GM23338 (cell line): ENCODE data around the gene TYW1B. TPM values are rescaled to one million over a fixed set of nuclear protein-coding genes. Genes with fewer than 3 reads are reported as not detected.
"Not testable (repeated sequence)": the region's sequence is repeated elsewhere in the genome, so short reads cannot be mapped to it uniquely, and the experiment has no call there.

Experiments
- ATAC-seq: fragments of 200-7000 bp; cut with Tn5 transposase; 3 replicates; pipeline ENCODE4 v1.9.1; 2020
- DNase-seq: peaks from one replicate; pipeline ENCODE4 v3.0.0-alpha.2; 2015; ENCODE audit warnings: low spot score
- H2AFZ ChIP-seq: fragments of 200-600 bp; sonication (generic); 2 replicates; pipeline ENCODE4 v1.8.0; 2016; ENCODE audit warnings: antibody characterized with exemption, mild to moderate bottlenecking, moderate library complexity
- H3F3A ChIP-seq: fragments of 200-600 bp; sonication (generic); replicated peaks from 2 replicates; pipeline ENCODE4 v1.8.0; 2017; ENCODE audit warnings: antibody characterized with exemption, mixed run types, low read depth
- H3K27ac ChIP-seq: fragments of 200-600 bp; sonication (generic); 2 replicates; pipeline ENCODE4 v1.6.1; 2016; ENCODE audit warnings: low read depth
- H3K27me3 ChIP-seq: fragments of 200-600 bp; sonication (generic); 2 replicates; pipeline ENCODE4 v1.8.0; 2016; ENCODE audit warnings: mild to moderate bottlenecking, mixed run types, moderate library complexity; ENCODE audit not compliant: insufficient read depth
- H3K36me3 ChIP-seq: fragments of 200-600 bp; sonication (generic); 2 replicates; pipeline ENCODE4 v1.8.0; 2016; ENCODE audit warnings: mild to moderate bottlenecking; ENCODE audit not compliant: insufficient read depth
- H3K4me1 ChIP-seq: fragments of 200-600 bp; sonication (generic); 2 replicates; pipeline ENCODE4 v1.8.0; 2016; ENCODE audit warnings: mild to moderate bottlenecking, moderate library complexity; ENCODE audit not compliant: insufficient read depth
- H3K4me2 ChIP-seq: fragments of 200-600 bp; sonication (generic); 2 replicates; pipeline ENCODE4 v1.7.1; 2017; ENCODE audit warnings: mixed run types
- H3K4me3 ChIP-seq: fragments of 200-600 bp; sonication (generic); 2 replicates; pipeline ENCODE4 v1.6.1; 2016; ENCODE audit warnings: mixed run types
- H3K79me2 ChIP-seq: fragments of 200-600 bp; sonication (generic); replicated peaks from 2 replicates; pipeline ENCODE4 v1.8.0; 2017; ENCODE audit warnings: mild to moderate bottlenecking; ENCODE audit not compliant: insufficient read depth
- H3K9me2 ChIP-seq: fragments of 200-600 bp; sonication (generic); 2 replicates; pipeline ENCODE4 v1.8.0; 2017; ENCODE audit not compliant: insufficient read depth
- H4K20me1 ChIP-seq: fragments of 200-600 bp; sonication (generic); replicated peaks from 2 replicates; pipeline ENCODE4 v1.8.0; 2017; ENCODE audit warnings: mild to moderate bottlenecking; ENCODE audit not compliant: insufficient read depth
- H3K27ac Mint-ChIP-seq: 2 replicates; pipeline ENCODE4 v1.8.0; 2020; ENCODE audit warnings: inconsistent platforms, mild to moderate bottlenecking, moderate library complexity, mixed read lengths
- H3K27me3 Mint-ChIP-seq: 3 replicates; pipeline ENCODE4 v1.8.0; 2022; ENCODE audit warnings: low read depth, mild to moderate bottlenecking, moderate library complexity, mixed read lengths, inconsistent platforms; ENCODE audit not compliant: insufficient read depth, poor library complexity
- H3K36me3 Mint-ChIP-seq: 3 replicates; pipeline ENCODE4 v1.8.0; 2021; ENCODE audit warnings: low read depth, mild to moderate bottlenecking, inconsistent platforms, moderate library complexity, mixed read lengths
- H3K4me1 Mint-ChIP-seq: 3 replicates; pipeline ENCODE4 v1.8.0; 2020; ENCODE audit warnings: mild to moderate bottlenecking, inconsistent platforms, mixed read lengths
- H3K4me3 Mint-ChIP-seq: 3 replicates; pipeline ENCODE4 v1.8.0; 2021; ENCODE audit warnings: moderate library complexity, mild to moderate bottlenecking, inconsistent platforms, mixed read lengths
- H3K9me3 Mint-ChIP-seq: 3 replicates; pipeline ENCODE4 v1.8.0; 2020; ENCODE audit warnings: moderate library complexity, mild to moderate bottlenecking, inconsistent platforms, mixed read lengths
- CREB1 ChIP-seq: fragments of 250-450 bp; sonication (Bioruptor Pico); IDR thresholded peaks from 2 replicates; pipeline ENCODE4 v1.5.0; 2020; ENCODE audit warnings: low read depth, mild to moderate bottlenecking, moderate library complexity
- EZH2 ChIP-seq: fragments of 200-600 bp; sonication (generic); IDR thresholded peaks from one replicate; pipeline ENCODE4 v1.8.0; 2017; ENCODE audit warnings: antibody characterized with exemption, mild to moderate bottlenecking, low read depth; ENCODE audit not compliant: unreplicated experiment
- EZH2phosphoT487 ChIP-seq: fragments of 200-600 bp; sonication (generic); IDR thresholded peaks from one replicate; pipeline ENCODE4 v1.8.1; 2018; ENCODE audit warnings: antibody characterized with exemption; ENCODE audit not compliant: unreplicated experiment
- STAT1 ChIP-seq: IDR thresholded peaks from one replicate; pipeline ENCODE4 v1.6.1; 2016; ENCODE audit warnings: antibody characterized with exemption; ENCODE audit not compliant: unreplicated experiment
- ZNF331 ChIP-seq: fragments of 250-450 bp; sonication (Bioruptor Pico); IDR thresholded peaks from 2 replicates; pipeline ENCODE4 v1.5.0; 2020; ENCODE audit warnings: low read depth, mild to moderate bottlenecking, moderate library complexity
- polyA plus RNA-seq: library from polyadenylated mRNA; unstranded; fragments of >200 nt; fragmentation: Nextera tagmentation; extraction: Ambion mirVana; gene quantifications from 2 replicates; pipeline ENCODE4 v1.2.1, GENCODE V29; 2016
- total RNA-seq: library from RNA; depleted of rRNA; stranded (reverse); fragments of >200 nt; shearing (Covaris generic); gene quantifications from 2 replicates; pipeline ENCODE4 v1.2.3, GENCODE V29; 2014
- TF ChIP-seq, protein P1 (sequence below): IDR thresholded peaks from 2 replicates; pipeline ENCODE4 v1.6.1; 2016; ENCODE audit warnings: antibody characterized with exemption

The TYW1B gene
- total and polyA plus RNA-seq, 2 experiments from 2014 or later: 2.8 to 5.6 TPM

DNA sequence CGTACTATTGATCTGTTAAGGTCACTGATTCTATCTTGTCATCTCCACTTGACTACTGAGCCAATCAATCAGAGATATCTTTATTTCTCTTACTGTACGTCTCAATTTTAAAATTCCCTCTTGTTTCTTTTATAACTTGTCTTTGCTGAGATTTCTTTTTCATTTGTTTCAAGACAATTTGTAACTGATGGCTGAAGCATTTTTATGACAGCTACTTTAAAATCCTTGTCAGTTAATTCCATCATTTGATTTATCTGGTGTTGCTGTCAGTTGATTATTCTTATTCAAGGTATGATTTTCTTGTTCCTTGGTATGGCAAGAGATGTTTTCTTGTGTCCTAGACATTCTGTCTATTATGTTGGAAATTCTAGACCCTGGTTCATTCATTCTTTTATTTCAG is 76.6 kb downstream of the TYW1B start (continued):
- TF ChIP-seq ZNF331 (CRISPR knock-in tag) (no peak), EZH2 (no peak), EZH2phosphoT487 (no peak), CREB1 (CRISPR knock-in tag) (no peak), STAT1 (no peak)
- TF ChIP-seq, protein P1, sequence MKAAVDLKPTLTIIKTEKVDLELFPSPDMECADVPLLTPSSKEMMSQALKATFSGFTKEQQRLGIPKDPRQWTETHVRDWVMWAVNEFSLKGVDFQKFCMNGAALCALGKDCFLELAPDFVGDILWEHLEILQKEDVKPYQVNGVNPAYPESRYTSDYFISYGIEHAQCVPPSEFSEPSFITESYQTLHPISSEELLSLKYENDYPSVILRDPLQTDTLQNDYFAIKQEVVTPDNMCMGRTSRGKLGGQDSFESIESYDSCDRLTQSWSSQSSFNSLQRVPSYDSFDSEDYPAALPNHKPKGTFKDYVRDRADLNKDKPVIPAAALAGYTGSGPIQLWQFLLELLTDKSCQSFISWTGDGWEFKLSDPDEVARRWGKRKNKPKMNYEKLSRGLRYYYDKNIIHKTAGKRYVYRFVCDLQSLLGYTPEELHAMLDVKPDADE: no peak

DNA sequence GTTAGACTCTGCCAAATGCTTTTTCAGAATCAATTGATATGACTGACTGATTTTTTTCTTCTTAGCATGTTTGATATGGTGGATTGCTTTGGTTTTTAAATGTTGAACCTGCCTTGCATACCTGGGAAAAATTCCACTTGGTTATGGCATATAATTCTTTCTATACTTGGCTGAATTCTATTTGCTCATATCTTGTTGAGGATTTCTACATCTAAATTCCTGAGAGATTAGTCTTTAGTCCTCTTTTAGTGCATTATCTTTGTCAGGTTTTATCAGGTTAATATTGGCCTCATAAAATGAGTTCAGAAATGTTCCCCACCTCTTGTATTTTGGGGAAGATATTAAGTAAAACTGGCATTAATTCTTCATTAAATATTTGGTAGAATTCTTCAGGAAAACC is 79.4 kb downstream of the TYW1B start:
- not testable (repeated sequence) for H3K4me3 ChIP-seq, H3K4me3 Mint-ChIP-seq, H3K27me3 Mint-ChIP-seq, H2AFZ ChIP-seq, H3K27ac ChIP-seq, ATAC-seq, H3K27me3 ChIP-seq, H3K9me2 ChIP-seq, H3F3A ChIP-seq, H3K79me2 ChIP-seq, H3K9me3 Mint-ChIP-seq, H3K27ac Mint-ChIP-seq, H3K36me3 ChIP-seq, DNase-seq, H3K4me1 Mint-ChIP-seq, H3K4me2 ChIP-seq, H4K20me1 ChIP-seq, H3K4me1 ChIP-seq
- peaks cover 12% of the 10 kb centered on the region for H3K36me3 Mint-ChIP-seq

DNA sequence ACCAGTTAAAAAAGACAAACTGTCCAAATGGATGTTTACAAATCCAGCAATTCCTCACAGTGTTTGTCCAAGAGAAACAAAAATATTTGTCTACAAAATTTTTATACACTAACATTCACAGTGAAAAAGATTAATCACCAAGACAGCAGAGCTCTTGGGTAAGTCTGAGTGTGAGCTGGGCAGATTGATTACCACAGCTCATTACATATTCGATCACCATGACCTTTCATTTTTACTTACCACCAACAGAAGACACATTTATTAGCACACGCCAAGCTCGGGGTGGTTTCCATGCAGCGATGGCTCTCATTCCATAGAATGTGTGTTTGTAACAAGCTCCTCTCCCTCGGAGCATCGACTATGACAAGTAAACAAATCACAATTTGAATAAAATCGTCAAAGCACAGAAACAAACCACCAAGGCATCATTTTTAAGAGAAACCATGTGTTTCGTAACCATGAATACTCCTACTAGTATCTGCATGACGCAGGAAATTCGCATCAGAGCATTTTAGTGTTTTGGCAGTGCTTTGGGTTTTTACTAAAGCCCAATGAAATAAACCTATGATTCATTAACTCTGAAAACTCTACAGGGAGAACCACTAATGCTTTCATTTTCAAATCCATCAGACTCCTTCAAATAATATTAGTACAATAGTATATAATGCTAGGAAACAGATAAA is 83.6 kb downstream of the TYW1B start:
- peaks cover 42% of the 10 kb centered on the region for H3K36me3 Mint-ChIP-seq
- not testable (repeated sequence) for H3K79me2 ChIP-seq, H2AFZ ChIP-seq, H3K4me3 Mint-ChIP-seq, DNase-seq, H3K4me1 ChIP-seq, H3K9me2 ChIP-seq, H3K4me1 Mint-ChIP-seq, ATAC-seq, H4K20me1 ChIP-seq, H3F3A ChIP-seq, H3K27me3 ChIP-seq, H3K36me3 ChIP-seq, H3K27me3 Mint-ChIP-seq, H3K4me2 ChIP-seq, H3K4me3 ChIP-seq, H3K27ac Mint-ChIP-seq, H3K27ac ChIP-seq
- peaks cover 17% of the 10 kb centered on the region for H3K9me3 Mint-ChIP-seq

DNA sequence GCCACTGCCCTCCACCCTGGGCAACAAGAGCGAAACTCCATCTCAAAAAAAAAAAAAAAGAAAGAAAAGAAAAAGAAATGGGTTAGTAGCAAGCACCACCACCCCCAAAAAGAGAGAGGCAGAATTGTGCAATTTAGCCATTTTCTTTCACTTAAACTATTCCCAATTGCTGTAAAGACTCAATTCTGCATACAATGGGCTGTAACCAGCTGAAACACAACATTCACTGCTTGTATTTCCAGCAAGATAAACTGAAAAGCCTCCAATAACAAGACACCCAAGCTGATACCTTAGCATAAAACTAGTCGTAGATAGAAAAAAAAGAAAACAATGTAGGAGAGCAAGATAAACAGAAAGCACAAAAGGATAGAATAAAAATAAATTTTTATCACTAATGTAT is 84.2 kb downstream of the TYW1B start:
- H3K79me2 ChIP-seq, ATAC-seq, H3K27ac ChIP-seq, H3K27me3 ChIP-seq, H3K36me3 ChIP-seq, H3K27ac Mint-ChIP-seq, H3K4me1 Mint-ChIP-seq, DNase-seq, H3F3A ChIP-seq, H3K27me3 Mint-ChIP-seq, H3K4me3 Mint-ChIP-seq, H3K4me1 ChIP-seq, H3K4me2 ChIP-seq, H4K20me1 ChIP-seq, H3K4me3 ChIP-seq, H3K9me2 ChIP-seq, H2AFZ ChIP-seq: not testable (repeated sequence)
- peaks cover 45% of the 10 kb centered on the region for H3K36me3 Mint-ChIP-seq
- peaks cover 17% of the 10 kb centered on the region for H3K9me3 Mint-ChIP-seq

DNA sequence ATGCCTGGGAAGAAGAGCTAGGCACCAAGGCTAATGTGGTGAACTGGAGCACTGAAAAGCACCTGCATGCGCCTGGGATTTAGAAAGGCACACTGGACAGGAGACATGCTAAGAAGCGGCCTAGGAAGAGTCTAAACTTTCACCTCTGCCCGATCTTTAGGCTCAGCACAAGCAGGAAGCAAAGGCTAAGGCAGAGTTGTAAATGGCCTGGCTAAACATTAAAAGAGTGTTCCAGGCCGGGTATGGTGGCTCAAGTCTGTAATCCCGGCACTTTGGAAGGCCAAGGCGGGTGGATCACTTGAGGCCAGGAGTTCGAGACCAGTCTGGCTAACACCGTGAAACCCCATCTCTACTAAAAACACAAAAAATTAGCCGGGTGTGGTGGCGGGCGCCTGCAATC is 88.3 kb downstream of the TYW1B start:
- H3K4me1 Mint-ChIP-seq, H3K9me2 ChIP-seq, H3K4me3 Mint-ChIP-seq, H3F3A ChIP-seq, H3K27ac Mint-ChIP-seq, DNase-seq, H3K4me1 ChIP-seq, H3K79me2 ChIP-seq, ATAC-seq, H3K27me3 ChIP-seq, H2AFZ ChIP-seq, H4K20me1 ChIP-seq, H3K27ac ChIP-seq, H3K4me2 ChIP-seq, H3K4me3 ChIP-seq, H3K27me3 Mint-ChIP-seq: not testable (repeated sequence)
- H3K9me3 Mint-ChIP-seq: peaks cover 44% of the 10 kb centered on the region
- H3K36me3 Mint-ChIP-seq: peaks cover 71% of the 10 kb centered on the region
- H3K36me3 ChIP-seq: peaks cover 14% of the 10 kb centered on the region

DNA sequence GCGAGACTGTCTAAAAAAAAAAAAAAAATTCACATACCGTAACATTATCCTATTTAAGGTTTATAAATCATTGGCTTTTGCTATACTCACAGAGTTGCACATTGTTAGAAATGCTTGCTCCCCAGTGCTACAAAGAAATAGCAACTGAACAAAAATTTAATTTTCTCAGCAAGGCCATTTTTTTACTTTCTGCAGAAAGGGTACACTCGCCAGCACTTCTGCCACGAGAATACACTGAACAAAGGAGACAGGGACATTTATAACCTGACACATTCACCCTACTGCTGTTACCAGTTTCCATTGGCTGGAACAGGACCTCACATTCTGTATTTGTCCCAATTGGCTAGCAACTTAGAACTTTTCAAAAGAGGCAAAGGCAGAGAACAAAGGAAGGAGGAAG is 92.1 kb downstream of the TYW1B start:
- Mint-ChIP-seq H3K27me3 (peaks cover 11% of the 10 kb centered on the region), H3K9me3 (peaks cover 67% of the 10 kb centered on the region), H3K36me3 (peaks cover 83% of the 10 kb centered on the region)
- H3K4me3 Mint-ChIP-seq, H3K9me2 ChIP-seq, H3K27ac ChIP-seq, H3F3A ChIP-seq, H3K27me3 ChIP-seq, H3K4me3 ChIP-seq, ATAC-seq, H4K20me1 ChIP-seq, H3K4me1 Mint-ChIP-seq, H3K4me1 ChIP-seq, H3K27ac Mint-ChIP-seq, DNase-seq, H2AFZ ChIP-seq, H3K4me2 ChIP-seq: not testable (repeated sequence)
- Histone ChIP-seq H3K36me3 (peaks cover 12% of the 10 kb centered on the region), H3K79me2 (peaks cover 11% of the 10 kb centered on the region)
